ENCODE measurements around the gene GREM2. TPM values are rescaled to one million over a fixed set of nuclear protein-coding genes. Genes with fewer than 3 reads are reported as not detected.

GREM2 gene
- total RNA-seq, 1 experiment from 2014 or later, result not detected

DNA sequence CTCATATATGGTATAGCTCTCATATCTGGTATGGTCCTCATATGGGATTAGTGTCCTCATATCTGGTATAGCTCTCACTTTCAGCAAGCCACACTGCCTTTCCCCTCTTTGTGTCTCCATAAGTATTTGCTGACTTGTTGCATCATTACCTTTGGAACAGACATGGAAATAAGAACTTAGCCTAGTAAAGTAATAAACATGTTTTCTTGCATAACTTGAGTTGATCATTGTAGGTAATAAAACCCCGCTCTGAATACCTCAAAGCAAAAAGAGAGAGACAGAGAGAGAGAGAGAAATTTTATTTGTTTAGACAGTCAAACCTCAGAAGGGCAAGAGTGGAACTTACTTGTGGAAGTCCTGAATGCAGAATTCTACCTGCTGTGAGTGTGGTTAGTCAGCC, 170.3 kb downstream of the GREM2 start:
- H3K9me3 ChIP-seq (ENCODE audit: control insufficient read depth, low read depth, low read length), result no peaks in the 10 kb centered on the region
- H2AK5ac ChIP-seq (ENCODE audit: insufficient read length, low read length), result no peak overlapping the region
- no peaks in the 10 kb centered on the region for H4K20me1 ChIP-seq (ENCODE audit: control insufficient read depth, insufficient read depth, insufficient read length)
- no peak overlapping the region for H3K14ac ChIP-seq (ENCODE audit: insufficient read depth, low read length)
- H2BK20ac ChIP-seq (ENCODE audit: low read depth, low read length, poor library complexity, severe bottlenecking), result no peak overlapping the region
- no peak overlapping the region for H3K4ac ChIP-seq (ENCODE audit: low read depth, low read length)
- H2BK5ac ChIP-seq (ENCODE audit: insufficient read length, low read length), result no peak overlapping the region
- H3K4me2 ChIP-seq (ENCODE audit: insufficient read depth, insufficient read length, low read length), result no peak overlapping the region
- no peak overlapping the region for H4K91ac ChIP-seq (ENCODE audit: insufficient read length, low read depth, low read length)
- no peaks in the 10 kb centered on the region for H3K4me1 ChIP-seq (ENCODE audit: insufficient read depth, low read length)
- no peak overlapping the region for H3K23ac ChIP-seq (ENCODE audit: insufficient read length, low read depth, low read length)
- Mint-ChIP-seq H3K9me3 (no peaks in the 10 kb centered on the region), H3K4me1 (no peaks in the 10 kb centered on the region), H3K4me3 (no peak overlapping the region), H3K27me3 (ENCODE audit: low read depth) (no peaks in the 10 kb centered on the region), H3K36me3 (ENCODE audit: insufficient read depth in 1 of 3, low read depth in 3 of 3) (no peaks in the 10 kb centered on the region), H3K27ac (0 out of 7 replicates have a peak overlapping the region, but pooled peaks of 1 of the 3 experiments have one; percentile 89)
- no peak overlapping the region for H2AFZ ChIP-seq (ENCODE audit: low read length)
- no peaks in the 10 kb centered on the region for H3K79me1 ChIP-seq (ENCODE audit: insufficient read depth, low read depth, low read length, poor library complexity, severe bottlenecking)
- no peak overlapping the region for H3K18ac ChIP-seq (ENCODE audit: insufficient read length, low read depth, low read length)
- H3K56ac ChIP-seq (ENCODE audit: insufficient read length, low read depth, low read length), result no peak overlapping the region
- H4K5ac ChIP-seq (ENCODE audit: insufficient read length, low read depth, low read length), result no peak overlapping the region
- no peak overlapping the region for H2BK15ac ChIP-seq (ENCODE audit: low read depth, low read length)
- TF ChIP-seq, protein P1, sequence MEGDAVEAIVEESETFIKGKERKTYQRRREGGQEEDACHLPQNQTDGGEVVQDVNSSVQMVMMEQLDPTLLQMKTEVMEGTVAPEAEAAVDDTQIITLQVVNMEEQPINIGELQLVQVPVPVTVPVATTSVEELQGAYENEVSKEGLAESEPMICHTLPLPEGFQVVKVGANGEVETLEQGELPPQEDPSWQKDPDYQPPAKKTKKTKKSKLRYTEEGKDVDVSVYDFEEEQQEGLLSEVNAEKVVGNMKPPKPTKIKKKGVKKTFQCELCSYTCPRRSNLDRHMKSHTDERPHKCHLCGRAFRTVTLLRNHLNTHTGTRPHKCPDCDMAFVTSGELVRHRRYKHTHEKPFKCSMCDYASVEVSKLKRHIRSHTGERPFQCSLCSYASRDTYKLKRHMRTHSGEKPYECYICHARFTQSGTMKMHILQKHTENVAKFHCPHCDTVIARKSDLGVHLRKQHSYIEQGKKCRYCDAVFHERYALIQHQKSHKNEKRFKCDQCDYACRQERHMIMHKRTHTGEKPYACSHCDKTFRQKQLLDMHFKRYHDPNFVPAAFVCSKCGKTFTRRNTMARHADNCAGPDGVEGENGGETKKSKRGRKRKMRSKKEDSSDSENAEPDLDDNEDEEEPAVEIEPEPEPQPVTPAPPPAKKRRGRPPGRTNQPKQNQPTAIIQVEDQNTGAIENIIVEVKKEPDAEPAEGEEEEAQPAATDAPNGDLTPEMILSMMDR (conservative IDR thresholded peaks at IDR 0.05), result no peak
- no peaks in the 10 kb centered on the region for H3K23me2 ChIP-seq (ENCODE audit: insufficient read length, low read depth, low read length, poor library complexity, severe bottlenecking)
- no peak overlapping the region for H2BK120ac ChIP-seq (ENCODE audit: low read depth, low read length, poor library complexity, severe bottlenecking)
- no CpG with 5 or more reads among the region's 1 CpG for WGBS (ENCODE audit: extremely low coverage, insufficient read length, low lambda C conversion rate)
- H3K79me2 ChIP-seq (ENCODE audit: insufficient read depth, low read length), result no peaks in the 10 kb centered on the region
- no peak overlapping the region for H3T11ph ChIP-seq (ENCODE audit: low read length)
- H3K27me3 ChIP-seq (ENCODE audit: insufficient read depth, low read length), result no peaks in the 10 kb centered on the region
- H2BK12ac ChIP-seq (ENCODE audit: insufficient read length, low read depth, low read length), result no peak overlapping the region
- no peak overlapping the region for H3K9ac ChIP-seq (ENCODE audit: extremely low read depth, insufficient read length, low read length)
- no peak overlapping the region for H4K8ac ChIP-seq (replicated peaks; ENCODE audit: insufficient read length, low read depth, low read length)
- no peak overlapping the region for H3K27ac ChIP-seq (ENCODE audit: insufficient read length, low read depth, low read length)
- no peak for DNase-seq
